ENCODE data around the gene DNHD1. TPM values are rescaled to one million over a fixed set of nuclear protein-coding genes. Genes with fewer than 3 reads are reported as not detected.

Gene DNHD1
- total RNA-seq, 2 donors from 2014 or later, result 11.5 to 31.4 TPM

DNA sequence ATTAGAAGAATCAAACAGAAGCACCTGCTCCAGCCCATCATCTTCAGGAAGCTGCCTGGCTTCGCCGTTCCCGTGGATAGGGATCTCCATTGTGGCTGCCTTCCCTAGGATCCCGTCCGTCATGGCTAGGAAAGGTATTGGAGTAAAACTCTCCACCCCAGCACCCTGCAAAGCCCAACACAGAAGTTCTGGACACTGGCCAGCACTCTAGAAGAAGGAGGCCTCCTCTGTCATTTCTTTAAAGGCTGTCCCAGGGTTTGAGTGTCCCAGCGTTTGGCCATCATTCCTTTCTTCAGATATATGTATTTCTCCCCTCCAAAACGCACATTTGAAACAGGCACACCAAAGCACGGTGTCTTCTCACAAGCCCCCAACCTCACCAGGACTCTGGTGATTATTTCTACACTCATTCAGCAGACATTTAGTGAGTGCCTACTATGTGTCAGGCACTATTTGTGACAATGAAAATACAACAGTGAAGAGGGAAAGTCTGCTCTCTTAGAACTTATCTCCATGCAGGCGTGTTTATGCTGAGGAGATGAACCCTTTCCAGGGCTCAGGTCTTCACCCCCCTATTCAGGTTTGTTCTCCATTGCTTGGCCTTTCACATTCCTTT lies 16.7 kb upstream of the DNHD1 start:
- Histone ChIP-seq H3K27ac (peak overlapping the region; percentile 94), H3K27me3 (replicated peaks; ENCODE audit: insufficient read depth) (no peaks in the 10 kb centered on the region), H3K9me3 (no peaks in the 10 kb centered on the region), H3K4me3 (peak overlapping the region; percentile 62 to 75), H3K36me3 (peaks cover 0 to 10% of the 10 kb centered on the region in 2 donors), H3K4me1 (replicated peaks) (peaks cover 16% of the 10 kb centered on the region)
- DNase-seq (ENCODE audit: low spot score), result no peak
- 49% methylated on average over 9 of the region's 9 CpGs for WGBS
- intact Hi-C loops (cut with DNase I), result loop anchor here (5.0 kb wide), 2 partner anchors 122 to 202 kb away; partner anchors contain the start of genes ILK, MRPL17 and RRP8
- TF ChIP-seq POLR2A (IDR thresholded peaks at IDR 0.05), result no peak
- TF ChIP-seq POLR2AphosphoS5 (IDR thresholded peaks at IDR 0.05), result no peak
- TF ChIP-seq CTCF (IDR thresholded peaks at IDR 0.05), result no peak

DNA sequence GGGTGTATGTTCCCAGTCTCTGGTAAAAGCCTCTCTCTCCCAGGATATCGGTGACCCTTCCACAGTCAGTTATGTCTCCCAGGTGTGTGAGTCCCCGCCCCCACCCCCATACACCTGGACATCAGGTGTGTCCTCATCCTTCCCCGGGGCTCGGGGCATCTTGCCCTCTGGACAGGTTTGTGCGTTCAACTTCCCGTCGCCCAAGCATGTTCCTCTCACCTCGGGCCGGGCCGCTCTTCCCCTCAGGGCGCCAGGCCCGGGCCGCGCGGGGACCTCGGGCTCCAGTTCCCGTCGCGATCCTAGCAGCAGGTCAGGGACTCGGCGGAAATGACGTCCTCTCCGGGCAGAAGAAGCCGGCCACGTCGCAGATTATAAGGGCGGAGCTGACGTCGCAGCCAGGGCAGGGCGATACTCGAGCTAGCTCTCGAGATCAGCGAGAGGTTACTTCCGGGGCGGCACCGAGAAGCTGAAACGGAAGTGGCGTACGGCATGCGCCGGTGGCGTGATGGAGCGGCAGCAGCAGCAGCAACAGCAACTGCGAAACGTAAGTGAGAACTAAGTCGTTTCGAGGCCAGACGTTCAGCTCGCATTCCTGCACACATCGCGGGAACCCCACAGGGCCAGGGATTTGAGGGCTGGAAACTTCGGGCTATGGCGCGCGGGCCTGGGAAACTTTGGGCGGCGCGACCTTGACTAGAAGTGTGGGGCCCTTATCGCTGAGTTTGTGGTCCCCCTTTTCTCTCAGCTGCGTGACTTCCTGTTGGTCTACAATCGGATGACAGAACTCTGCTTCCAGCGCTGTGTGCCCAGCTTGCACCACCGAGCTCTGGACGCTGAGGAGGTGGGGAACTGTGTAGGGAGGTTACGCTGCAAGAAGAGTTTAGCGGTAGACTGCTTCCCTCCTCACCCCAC lies 15.8 kb upstream of the DNHD1 start, which contains the start of the genes ARFIP2 and TIMM10B:
Gene ARFIP2, minus strand, starts transcription at position 320 of the 912 bp plus-strand sequence. CDS start 910 bp downstream, outside the sequence.
Gene TIMM10B, plus strand, starts transcription at position 490 of the 912 bp plus-strand sequence. Its CDS starts 16 bp downstream, at position 506.
- peaks cover 16% of the 10 kb centered on the region for H3K4me1 ChIP-seq (replicated peaks)
- intact Hi-C loops (cut with DNase I), result loop anchor here (5.0 kb wide), 2 partner anchors 121 to 201 kb away; partner anchors contain the start of genes ILK, MRPL17 and RRP8
- WGBS, result under 1% methylated on average over 65 of the region's 66 CpGs
- peaks cover 0 to 10% of the 10 kb centered on the region in 2 donors for H3K36me3 ChIP-seq
- peak within 1 kb of the TSS; percentile 94 for H3K27ac ChIP-seq
- TF ChIP-seq POLR2A (IDR thresholded peaks at IDR 0.05), result peak; percentile 90
- TF ChIP-seq POLR2AphosphoS5 (IDR thresholded peaks at IDR 0.05), result peak; percentile 100
- TF ChIP-seq CTCF (IDR thresholded peaks at IDR 0.05), result peak in 1 of 4 experiments; percentile 25
- DNase-seq (ENCODE audit: low spot score), result peak; percentile 99
- H3K9me3 ChIP-seq, result no peaks in the 10 kb centered on the region
- no peaks in the 10 kb centered on the region for H3K27me3 ChIP-seq (replicated peaks; ENCODE audit: insufficient read depth)
- peak within 1 kb of the TSS; percentile 62 to 75 for H3K4me3 ChIP-seq

- 6% methylated on average over 13 of the region's 13 CpGs for WGBS
Observed at GRCh38 chr11:6481924-6482275, 15.2 kb upstream of the DNHD1 start.

GRCh38 chr11:6482441-6482840 lies 14.6 kb upstream of the DNHD1 start:
- no peak for TF ChIP-seq POLR2A (IDR thresholded peaks at IDR 0.05)
- TF ChIP-seq POLR2AphosphoS5 (IDR thresholded peaks at IDR 0.05), result no peak
- TF ChIP-seq CTCF (IDR thresholded peaks at IDR 0.05), result no peak
- DNase-seq (ENCODE audit: low spot score), result no peak
- intact Hi-C loops (cut with DNase I), result loop anchor here (5.0 kb wide), 2 partner anchors 120 to 200 kb away; partner anchors contain the start of genes ILK, MRPL17 and RRP8
- no peaks in the 10 kb centered on the region for H3K9me3 ChIP-seq
- H3K4me3 ChIP-seq, result peak overlapping the region in 1 of 2 donors; percentile 62
- 83% methylated on average over 4 of the region's 4 CpGs for WGBS
- H3K27ac ChIP-seq, result no peak overlapping the region
- peaks cover 0 to 9% of the 10 kb centered on the region in 2 donors for H3K36me3 ChIP-seq
- H3K27me3 ChIP-seq (replicated peaks; ENCODE audit: insufficient read depth), result no peaks in the 10 kb centered on the region
- H3K4me1 ChIP-seq (replicated peaks), result peaks cover 16% of the 10 kb centered on the region

More at GRCh38 chr11:6481924-6482275, 15.2 kb upstream of the DNHD1 start:
- intact Hi-C loops (cut with DNase I), result loop anchor here (5.0 kb wide), 2 partner anchors 120 to 200 kb away; partner anchors contain the start of genes ILK, MRPL17 and RRP8
- peaks cover 0 to 10% of the 10 kb centered on the region in 2 donors for H3K36me3 ChIP-seq
- no peak for DNase-seq (ENCODE audit: low spot score)
- no peak for TF ChIP-seq CTCF (IDR thresholded peaks at IDR 0.05)
- TF ChIP-seq POLR2A (IDR thresholded peaks at IDR 0.05), result no peak
- TF ChIP-seq POLR2AphosphoS5 (IDR thresholded peaks at IDR 0.05), result no peak
- peak overlapping the region; percentile 62 to 75 for H3K4me3 ChIP-seq
- H3K4me1 ChIP-seq (replicated peaks), result peaks cover 16% of the 10 kb centered on the region
- H3K27me3 ChIP-seq (replicated peaks; ENCODE audit: insufficient read depth), result no peaks in the 10 kb centered on the region
- no peaks in the 10 kb centered on the region for H3K9me3 ChIP-seq
- peak overlapping the region; percentile 94 for H3K27ac ChIP-seq

Measured in prostate gland (tissue), 2 donors.